HepG2 (cell line): Measurements from ENCODE around the gene PP2D1. TPM values are rescaled to one million over a fixed set of nuclear protein-coding genes. Genes with fewer than 3 reads are reported as not detected.

Experiments used
- CBX5 ChIP-seq: sonication (generic); formaldehyde crosslinking; IDR thresholded peaks from 2 replicates; pipeline ENCODE4 v1.4.0; 2020; ENCODE audit warnings: missing genetic modification reagents, borderline replicate concordance
- CREB1 ChIP-seq, 2 experiments: fragments of 450-650 bp in 1 of 2; IDR thresholded peaks; 2 replicates each; pipeline ENCODE4 v1.6.1; 2016 to 2017; ENCODE audit warnings: control low read depth in 1 of 2, mild to moderate bottlenecking in 1 of 2, missing compliant biosample characterization in 1 of 2, missing genetic modification characterization in 1 of 2
- HDAC2 ChIP-seq: sonication (generic); formaldehyde crosslinking; IDR thresholded peaks from 2 replicates; pipeline ENCODE4 v1.4.0; 2020; ENCODE audit warnings: missing genetic modification reagents
- HNRNPK ChIP-seq: fragments of 200-400 bp; formaldehyde crosslinking; IDR thresholded peaks from 2 replicates; pipeline ENCODE4 v1.6.1; 2018; ENCODE audit warnings: low read length, low read depth, moderate library complexity, mild to moderate bottlenecking; ENCODE audit not compliant: poor library complexity, severe bottlenecking
- HOXA3 ChIP-seq: sonication (generic); formaldehyde crosslinking; IDR thresholded peaks from 2 replicates; pipeline ENCODE4 v1.5.0; 2020; ENCODE audit warnings: missing genetic modification reagents
- KLF12 ChIP-seq: sonication (generic); formaldehyde crosslinking; IDR thresholded peaks from 2 replicates; pipeline ENCODE4 v1.4.0; 2020; ENCODE audit warnings: missing genetic modification reagents, borderline replicate concordance
- KLF16 ChIP-seq, 2 experiments: sonication (generic) in 1 of 2; formaldehyde crosslinking in 1 of 2; IDR thresholded peaks; 2 replicates each; pipeline versions ENCODE4 v1.6.1 to v1.8.0; 2016 to 2023; ENCODE audit warnings: missing genetic modification reagents in 2 of 2, missing compliant biosample characterization in 1 of 2
- LCORL ChIP-seq, 2 experiments: fragments of 450-650 bp in 1 of 2; sonication (generic) in 1 of 2; formaldehyde crosslinking in 1 of 2; IDR thresholded peaks; 2 replicates each; pipeline versions ENCODE4 v1.5.0 to v1.6.1; 2017 to 2020; ENCODE audit warnings: antibody characterized with exemption in 1 of 2, missing genetic modification reagents in 1 of 2
- MEIS1 ChIP-seq: sonication (generic); formaldehyde crosslinking; IDR thresholded peaks from 2 replicates; pipeline ENCODE4 v1.9.0; 2021; ENCODE audit warnings: mild to moderate bottlenecking, missing genetic modification reagents, moderate library complexity, borderline replicate concordance
- NFE2L1 ChIP-seq: sonication (generic); formaldehyde crosslinking; IDR thresholded peaks from 2 replicates; pipeline ENCODE4 v1.4.0; 2020; ENCODE audit warnings: missing genetic modification reagents, mild to moderate bottlenecking, borderline replicate concordance
- NFIC ChIP-seq: IDR thresholded peaks from 2 replicates; pipeline ENCODE4 v1.6.1; 2012; ENCODE audit warnings: mild to moderate bottlenecking, low read length, inconsistent platforms
- RELA ChIP-seq: sonication (generic); formaldehyde crosslinking; IDR thresholded peaks from 2 replicates; pipeline ENCODE4 v1.4.0; 2020; ENCODE audit warnings: missing genetic modification reagents
- RFXANK ChIP-seq: IDR thresholded peaks from 2 replicates; pipeline ENCODE4 v1.6.1; 2016
- SIN3A ChIP-seq: IDR thresholded peaks from 2 replicates; pipeline ENCODE4 v1.6.1; 2011; ENCODE audit warnings: low read depth, mild to moderate bottlenecking, control low read depth, low read length, borderline replicate concordance
- SIN3B ChIP-seq: fragments of 150-350 bp; IDR thresholded peaks from 2 replicates; pipeline ENCODE4 v1.6.1; 2014; ENCODE audit warnings: low read length
- SMYD3 ChIP-seq: sonication (generic); formaldehyde crosslinking; IDR thresholded peaks from 2 replicates; pipeline ENCODE4 v1.8.1; 2023; ENCODE audit warnings: mild to moderate bottlenecking, missing genetic modification reagents
- SOX6 ChIP-seq, 2 experiments: fragments of 450-650 bp in 1 of 2; sonication (generic) in 1 of 2; formaldehyde crosslinking in 1 of 2; IDR thresholded peaks; 2 replicates each; pipeline versions ENCODE4 v1.4.0 to v1.6.1; 2017 to 2020; ENCODE audit warnings: antibody characterized with exemption in 1 of 2, mild to moderate bottlenecking in 1 of 2, missing genetic modification reagents in 1 of 2
- SRF ChIP-seq: IDR thresholded peaks from 2 replicates; pipeline ENCODE4 v1.6.1; 2011; ENCODE audit warnings: mild to moderate bottlenecking, low read depth, low read length, moderate library complexity
- SYNCRIP ChIP-seq: fragments of 200-400 bp; formaldehyde crosslinking; IDR thresholded peaks from 2 replicates; pipeline ENCODE4 v1.6.1; 2018; ENCODE audit warnings: mild to moderate bottlenecking, low read depth, low read length; ENCODE audit not compliant: insufficient read depth
- ZBTB7B ChIP-seq: sonication (generic); formaldehyde crosslinking; IDR thresholded peaks from 2 replicates; pipeline ENCODE4 v1.4.0; 2020; ENCODE audit warnings: missing genetic modification reagents
- ZFP36 ChIP-seq: fragments of 150-350 bp; IDR thresholded peaks from 2 replicates; pipeline ENCODE4 v1.6.1; 2018; ENCODE audit warnings: borderline replicate concordance, low read length, low read depth; ENCODE audit not compliant: partially characterized antibody
- ZFX ChIP-seq: sonication (generic); formaldehyde crosslinking; IDR thresholded peaks from 2 replicates; pipeline ENCODE4 v1.4.0; 2020; ENCODE audit warnings: mild to moderate bottlenecking, low read depth, missing genetic modification reagents, moderate library complexity
- ZNF224 ChIP-seq: sonication (generic); formaldehyde crosslinking; IDR thresholded peaks from 2 replicates; pipeline ENCODE4 v1.5.0; 2020; ENCODE audit warnings: mild to moderate bottlenecking, missing genetic modification reagents
- ZNF296 ChIP-seq: sonication (generic); formaldehyde crosslinking; conservative IDR thresholded peaks from 2 replicates; pipeline ENCODE4 v1.5.0; 2020; ENCODE audit warnings: mild to moderate bottlenecking, missing genetic modification reagents
- ZNF510 ChIP-seq: sonication (generic); formaldehyde crosslinking; IDR thresholded peaks from 2 replicates; pipeline ENCODE4 v1.4.0; 2020; ENCODE audit warnings: low read depth, mild to moderate bottlenecking, missing genetic modification reagents
- ZNF670 ChIP-seq: sonication (generic); formaldehyde crosslinking; IDR thresholded peaks from 2 replicates; pipeline ENCODE4 v1.8.0; 2022; ENCODE audit warnings: mild to moderate bottlenecking, missing genetic modification reagents, borderline replicate concordance
- ZNF790 ChIP-seq: sonication (generic); formaldehyde crosslinking; IDR thresholded peaks from 2 replicates; pipeline ENCODE4 v1.8.0; 2022; ENCODE audit warnings: missing genetic modification reagents, mild to moderate bottlenecking, borderline replicate concordance
- ZSCAN21 ChIP-seq: sonication (generic); formaldehyde crosslinking; IDR thresholded peaks from 2 replicates; pipeline ENCODE4 v1.8.0; 2022; ENCODE audit warnings: mild to moderate bottlenecking, missing genetic modification reagents, moderate library complexity, borderline replicate concordance
- polyA plus RNA-seq, 8 experiments: library from polyadenylated mRNA; depleted of rRNA in 3 of 8; stranded (reverse) in 7 of 8; unstranded in 1 of 8; fragments of >200 nt; fragmentation: Illumina TruSeq in 4 of 8; extraction: Trizol in 4 of 8; gene quantifications; 2 replicates each; pipeline versions ENCODE4 v1.2.1 to v1.2.3, GENCODE V29; 2011 to 2016; ENCODE audit warnings: low read depth in 4 of 8, missing spikeins in 1 of 8, mixed read lengths in 1 of 8; ENCODE audit not compliant: insufficient read depth in 1 of 8
- total RNA-seq, 5 experiments: library from RNA; depleted of rRNA; stranded (reverse); fragments of >200 nt; fragmentation: Illumina TruSeq; extraction: Trizol; gene quantifications; 2 replicates each; pipeline ENCODE4 v1.2.3, GENCODE V29; 2016; ENCODE audit warnings: low read depth in 1 of 5
- TF ChIP-seq, protein P1 (sequence below): sonication (generic); formaldehyde crosslinking; IDR thresholded peaks from 2 replicates; pipeline ENCODE4 v1.8.0; 2022; ENCODE audit warnings: missing genetic modification reagents, mild to moderate bottlenecking, borderline replicate concordance
- TF ChIP-seq, protein P2 (sequence below): sonication (generic); formaldehyde crosslinking; IDR thresholded peaks from 2 replicates; pipeline ENCODE4 v1.4.0; 2020; ENCODE audit warnings: mild to moderate bottlenecking, missing genetic modification reagents

Gene PP2D1
- total and polyA plus RNA-seq, 2 of the 13 experiments (the other 11 are each of a cell fraction or from before 2014, with no cell fraction given), result not detected

DNA sequence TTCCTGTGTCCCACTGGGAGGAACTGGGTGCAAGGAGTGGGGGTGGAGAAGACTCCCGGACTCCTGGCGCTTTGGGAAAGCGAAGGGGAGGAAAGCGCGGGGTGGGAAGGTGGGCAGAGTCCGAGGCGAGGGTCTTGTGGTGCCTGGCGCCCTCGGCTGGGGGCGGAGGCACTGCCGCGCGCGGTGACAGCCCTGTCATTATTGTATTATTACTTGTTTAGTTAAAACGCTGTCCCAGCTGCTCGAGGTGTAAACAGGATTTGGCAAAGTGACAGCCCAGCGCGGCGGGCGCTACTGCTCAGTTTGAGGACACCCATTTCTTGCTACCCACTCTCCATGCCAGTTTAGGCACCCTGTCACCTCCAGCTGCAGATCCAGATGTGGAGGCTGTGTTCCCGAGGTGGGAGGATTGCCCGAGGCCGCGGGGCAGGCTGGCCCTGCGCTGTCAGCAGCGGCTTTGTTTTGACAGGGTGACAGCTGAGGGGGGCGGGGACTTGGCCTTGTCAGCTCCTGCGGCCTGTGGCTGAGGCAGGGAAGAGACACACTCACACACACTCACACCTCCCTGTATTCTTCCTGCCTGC lies 29.2 kb upstream of the PP2D1 start (continued):
- peak in 1 of 2 experiments; percentile 50; a peak in 2 of 4 replicates for TF ChIP-seq KLF16 (CRISPR knock-in tag; IDR thresholded peaks at IDR 0.05)
- peak; percentile 94; the same call in 1 of the 2 replicates for TF ChIP-seq MEIS1 (CRISPR knock-in tag)
- TF ChIP-seq SRF, result no peak
- peak; percentile 16; the same call in 1 of the 2 replicates for TF ChIP-seq HOXA3 (CRISPR knock-in tag)
- TF ChIP-seq ZFX (CRISPR knock-in tag), result peak; percentile 71
- TF ChIP-seq HDAC2 (CRISPR knock-in tag), result 0 out of 2 replicates have a peak, but pooled peaks have one; percentile 31
- TF ChIP-seq ZNF670 (CRISPR knock-in tag), result 0 out of 2 replicates have a peak, but pooled peaks have one; percentile 3
- TF ChIP-seq RFXANK (CRISPR knock-in tag), result no peak
- no peak for TF ChIP-seq NFE2L1 (CRISPR knock-in tag)
- TF ChIP-seq RELA (CRISPR knock-in tag), result no peak
- no peak for TF ChIP-seq HNRNPK
- peak; percentile 80; the same call in 1 of the 2 replicates for TF ChIP-seq ZNF790 (CRISPR knock-in tag)
- 0 out of 2 replicates have a peak, but pooled peaks have one; percentile 29 for TF ChIP-seq ZSCAN21 (CRISPR knock-in tag)
- no peak for TF ChIP-seq SOX6 (IDR thresholded peaks at IDR 0.05)
- TF ChIP-seq SOX6 (CRISPR knock-in tag; IDR thresholded peaks at IDR 0.05), result 0 out of 2 replicates have a peak, but pooled peaks have one; percentile 33
- no peak for TF ChIP-seq ZBTB7B (CRISPR knock-in tag)
- TF ChIP-seq LCORL (IDR thresholded peaks at IDR 0.05), result no peak
- peak; percentile 58; the same call in 1 of the 2 replicates for TF ChIP-seq LCORL (CRISPR knock-in tag; IDR thresholded peaks at IDR 0.05)
- TF ChIP-seq ZNF296 (CRISPR knock-in tag), result no peak
- no peak for TF ChIP-seq SMYD3 (CRISPR knock-in tag)
- no peak for TF ChIP-seq CREB1 (IDR thresholded peaks at IDR 0.05)
- TF ChIP-seq CREB1 (CRISPR knock-in tag; IDR thresholded peaks at IDR 0.05), result no peak
- TF ChIP-seq, protein P1, sequence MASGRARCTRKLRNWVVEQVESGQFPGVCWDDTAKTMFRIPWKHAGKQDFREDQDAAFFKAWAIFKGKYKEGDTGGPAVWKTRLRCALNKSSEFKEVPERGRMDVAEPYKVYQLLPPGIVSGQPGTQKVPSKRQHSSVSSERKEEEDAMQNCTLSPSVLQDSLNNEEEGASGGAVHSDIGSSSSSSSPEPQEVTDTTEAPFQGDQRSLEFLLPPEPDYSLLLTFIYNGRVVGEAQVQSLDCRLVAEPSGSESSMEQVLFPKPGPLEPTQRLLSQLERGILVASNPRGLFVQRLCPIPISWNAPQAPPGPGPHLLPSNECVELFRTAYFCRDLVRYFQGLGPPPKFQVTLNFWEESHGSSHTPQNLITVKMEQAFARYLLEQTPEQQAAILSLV (CRISPR knock-in tag), result no peak
- TF ChIP-seq KLF12 (CRISPR knock-in tag), result no peak
- TF ChIP-seq SIN3B, result no peak; the same call in 1 of the 2 replicates
- no peak for TF ChIP-seq NFIC
- TF ChIP-seq SYNCRIP, result no peak
- no peak for TF ChIP-seq ZNF224 (CRISPR knock-in tag)
- TF ChIP-seq, protein P2, sequence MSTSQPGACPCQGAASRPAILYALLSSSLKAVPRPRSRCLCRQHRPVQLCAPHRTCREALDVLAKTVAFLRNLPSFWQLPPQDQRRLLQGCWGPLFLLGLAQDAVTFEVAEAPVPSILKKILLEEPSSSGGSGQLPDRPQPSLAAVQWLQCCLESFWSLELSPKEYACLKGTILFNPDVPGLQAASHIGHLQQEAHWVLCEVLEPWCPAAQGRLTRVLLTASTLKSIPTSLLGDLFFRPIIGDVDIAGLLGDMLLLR (CRISPR knock-in tag), result peak; percentile 21; the same call in 1 of the 2 replicates
- TF ChIP-seq CBX5 (CRISPR knock-in tag), result no peak
- TF ChIP-seq ZFP36, result no peak
- TF ChIP-seq ZNF510 (CRISPR knock-in tag), result no peak
- peak; percentile 98 for TF ChIP-seq SIN3A
